ENCODE results near the gene USP47. TPM values are rescaled to one million over a fixed set of nuclear protein-coding genes. Genes with fewer than 3 reads are reported as not detected.

The USP47 gene
- total and polyA plus RNA-seq, 2 experiments from 2014 or later, result 16.3 to 36.7 TPM

GRCh38 chr11:11864332-11864731 lies 22.6 kb downstream of the USP47 start:
- TF ChIP-seq ZNF114 (CRISPR knock-in tag; IDR thresholded peaks at IDR 0.05) (no peak), JUNB (IDR thresholded peaks at IDR 0.05; ENCODE audit: unreplicated experiment) (no peak)
- no peak overlapping the region for H2AFZ ChIP-seq
- Mint-ChIP-seq H3K27me3 (ENCODE audit: insufficient read depth, low read depth, poor library complexity) (no peaks in the 10 kb centered on the region), H3K9me3 (no peaks in the 10 kb centered on the region), H3K4me3 (no peak overlapping the region), H3K27ac (no peak overlapping the region), H3K36me3 (ENCODE audit: low read depth) (no peaks in the 10 kb centered on the region; the same call in 2 of the 3 replicates), H3K4me1 (peaks cover 32% of the 10 kb centered on the region)
- H3K4me2 ChIP-seq, result no peak overlapping the region
- no peaks in the 10 kb centered on the region for H3K36me3 ChIP-seq (ENCODE audit: insufficient read depth)
- no peak for DNase-seq (ENCODE audit: low spot score)
- H4K20me1 ChIP-seq (replicated peaks; ENCODE audit: insufficient read depth), result no peaks in the 10 kb centered on the region
- no peak overlapping the region for H3K27ac ChIP-seq (ENCODE audit: low read depth)
- H3K4me3 ChIP-seq, result no peak overlapping the region
- no peaks in the 10 kb centered on the region for H3K27me3 ChIP-seq (ENCODE audit: insufficient read depth)
- peaks cover 95% of the 10 kb centered on the region for H3K79me2 ChIP-seq (replicated peaks; ENCODE audit: insufficient read depth)
- H3F3A ChIP-seq (replicated peaks; ENCODE audit: low read depth), result no peaks in the 10 kb centered on the region
- H3K4me1 ChIP-seq (ENCODE audit: insufficient read depth), result peaks cover 14% of the 10 kb centered on the region
- no peaks in the 10 kb centered on the region for H3K9me2 ChIP-seq (ENCODE audit: insufficient read depth)
- ATAC-seq, result no peak

- Histone ChIP-seq H3K4me3 (no peak overlapping the region), H3K27me3 (ENCODE audit: insufficient read depth) (no peaks in the 10 kb centered on the region), H3K36me3 (ENCODE audit: insufficient read depth) (no peaks in the 10 kb centered on the region), H3K4me2 (peak overlapping the region; percentile 48), H3K79me2 (replicated peaks; ENCODE audit: insufficient read depth) (peaks cover 95% of the 10 kb centered on the region), H3K4me1 (ENCODE audit: insufficient read depth) (peaks cover 16% of the 10 kb centered on the region), H3K9me2 (ENCODE audit: insufficient read depth) (no peaks in the 10 kb centered on the region), H2AFZ (no peak overlapping the region), H4K20me1 (replicated peaks; ENCODE audit: insufficient read depth) (no peaks in the 10 kb centered on the region), H3F3A (replicated peaks; ENCODE audit: low read depth) (no peaks in the 10 kb centered on the region), H3K27ac (ENCODE audit: low read depth) (peak overlapping the region; percentile 35; the same call in 1 of the 2 replicates)
- H3K4me1 Mint-ChIP-seq, result peaks cover 34% of the 10 kb centered on the region
- H3K9me3 Mint-ChIP-seq, result no peaks in the 10 kb centered on the region
- no peak for TF ChIP-seq ZNF114 (CRISPR knock-in tag; IDR thresholded peaks at IDR 0.05)
- no peak for TF ChIP-seq NANOG (IDR thresholded peaks at IDR 0.05; ENCODE audit: borderline replicate concordance)
- no peak for TF ChIP-seq CTCF (conservative IDR thresholded peaks at IDR 0.05; ENCODE audit: low read depth in 2 of 2)
- no peak for TF ChIP-seq EZH2phosphoT487 (IDR thresholded peaks at IDR 0.05; ENCODE audit: unreplicated experiment)
- TF ChIP-seq STAT1 (IDR thresholded peaks at IDR 0.05; ENCODE audit: unreplicated experiment), result no peak
- DNase-seq (ENCODE audit: low spot score), result no peak
- no peak overlapping the region for H3K4me3 Mint-ChIP-seq
- H3K27ac Mint-ChIP-seq, result no peak overlapping the region
- no peaks in the 10 kb centered on the region; the same call in 2 of the 3 replicates for H3K36me3 Mint-ChIP-seq (ENCODE audit: low read depth)
- ATAC-seq, result no peak
- H3K27me3 Mint-ChIP-seq (ENCODE audit: insufficient read depth, low read depth, poor library complexity), result no peaks in the 10 kb centered on the region
Observed at GRCh38 chr11:11864803-11865202, 23.0 kb downstream of the USP47 start.

- peaks cover 22% of the 10 kb centered on the region for H3K4me1 ChIP-seq (ENCODE audit: insufficient read depth)
- no peak overlapping the region for H2AFZ ChIP-seq
- 0 out of 2 replicates have a peak overlapping the region, but pooled peaks have one; percentile 13 for H3K27ac Mint-ChIP-seq
- no peaks in the 10 kb centered on the region for H3F3A ChIP-seq (replicated peaks; ENCODE audit: low read depth)
- DNase-seq (ENCODE audit: low spot score) (no peak), ATAC-seq (no peak)
- no peak overlapping the region for H3K4me3 Mint-ChIP-seq
- H3K9me2 ChIP-seq (ENCODE audit: insufficient read depth), result no peaks in the 10 kb centered on the region
- H3K4me2 ChIP-seq, result peak overlapping the region; percentile 48
- H3K36me3 ChIP-seq (ENCODE audit: insufficient read depth), result no peaks in the 10 kb centered on the region
- H3K36me3 Mint-ChIP-seq (ENCODE audit: low read depth), result no peaks in the 10 kb centered on the region; the same call in 2 of the 3 replicates
- no peaks in the 10 kb centered on the region for H3K9me3 Mint-ChIP-seq
- H3K4me1 Mint-ChIP-seq, result peaks cover 41% of the 10 kb centered on the region
- H3K27me3 Mint-ChIP-seq (ENCODE audit: insufficient read depth, low read depth, poor library complexity), result no peaks in the 10 kb centered on the region
- no peaks in the 10 kb centered on the region for H4K20me1 ChIP-seq (replicated peaks; ENCODE audit: insufficient read depth)
- peak overlapping the region; percentile 35 for H3K27ac ChIP-seq (ENCODE audit: low read depth)
- no peak overlapping the region for H3K4me3 ChIP-seq
- H3K79me2 ChIP-seq (replicated peaks; ENCODE audit: insufficient read depth), result peaks cover 96% of the 10 kb centered on the region
- H3K27me3 ChIP-seq (ENCODE audit: insufficient read depth), result no peaks in the 10 kb centered on the region
- TF ChIP-seq ZNF331 (CRISPR knock-in tag; IDR thresholded peaks at IDR 0.05; ENCODE audit: low read depth), result no peak
- TF ChIP-seq CREB1 (CRISPR knock-in tag; IDR thresholded peaks at IDR 0.05; ENCODE audit: low read depth), result no peak
- no peak for TF ChIP-seq EZH2 (IDR thresholded peaks at IDR 0.05; ENCODE audit: low read depth, unreplicated experiment)
- TF ChIP-seq STAT1 (IDR thresholded peaks at IDR 0.05; ENCODE audit: unreplicated experiment), result no peak
- no peak for TF ChIP-seq CTCF (conservative IDR thresholded peaks at IDR 0.05; ENCODE audit: low read depth in 2 of 2)
- TF ChIP-seq POLR2AphosphoS5 (IDR thresholded peaks at IDR 0.05; ENCODE audit: low read depth), result no peak
- TF ChIP-seq ZNF114 (CRISPR knock-in tag; IDR thresholded peaks at IDR 0.05), result no peak
- TF ChIP-seq NANOG (IDR thresholded peaks at IDR 0.05; ENCODE audit: borderline replicate concordance), result no peak
- TF ChIP-seq JUNB (IDR thresholded peaks at IDR 0.05; ENCODE audit: unreplicated experiment), result no peak
Observed at GRCh38 chr11:11865449-11865848, 23.7 kb downstream of the USP47 start.
